ENCODE data around the gene KLK6. TPM values are rescaled to one million over a fixed set of nuclear protein-coding genes. Genes with fewer than 3 reads are reported as not detected.

Gene KLK6
- total RNA-seq, 1 donor from 2014 or later: 2.5 TPM

- Mint-ChIP-seq H3K4me3 (no peak within 1 kb of the TSS), H3K36me3 (ENCODE audit: low read depth) (no peaks in the 10 kb centered on the region), H3K9me3 (peaks cover 3% of the 10 kb centered on the region), H3K4me1 (peaks cover 8% of the 10 kb centered on the region), H3K27me3 (ENCODE audit: low read depth) (peaks cover 58% of the 10 kb centered on the region), H3K27ac (ENCODE audit: unreplicated experiment) (no peak within 1 kb of the TSS)
- no peak for TF ChIP-seq CTCF (conservative IDR thresholded peaks at IDR 0.05)
- DNase-seq (ENCODE audit: low read depth, low spot score): no peak
Measured at GRCh38 chr19:50983625-50984292, 14.4 kb upstream of the KLK6 start, which contains the start of gene KLK7. Gene KLK7 (minus strand): TSS chr19:50983917. CDS start chr19:50982399, 1,518 bp downstream.

- no peak for TF ChIP-seq CTCF (conservative IDR thresholded peaks at IDR 0.05)
- Mint-ChIP-seq H3K4me3 (no peak overlapping the region), H3K36me3 (ENCODE audit: low read depth) (no peaks in the 10 kb centered on the region), H3K9me3 (peaks cover 5% of the 10 kb centered on the region), H3K27ac (ENCODE audit: unreplicated experiment) (no peak overlapping the region), H3K27me3 (ENCODE audit: low read depth) (peaks cover 48% of the 10 kb centered on the region), H3K4me1 (peaks cover 13% of the 10 kb centered on the region)
- DNase-seq (ENCODE audit: low read depth, low spot score): no peak
Measured at GRCh38 chr19:50982186-50982585, 12.8 kb upstream of the KLK6 start.

- H3K4me1 Mint-ChIP-seq: peaks cover 13% of the 10 kb centered on the region
- H3K36me3 Mint-ChIP-seq (ENCODE audit: low read depth): no peaks in the 10 kb centered on the region
- no peak for DNase-seq (ENCODE audit: low read depth, low spot score)
- H3K27me3 Mint-ChIP-seq (ENCODE audit: low read depth): peaks cover 44% of the 10 kb centered on the region
- no peak overlapping the region for H3K27ac Mint-ChIP-seq (ENCODE audit: unreplicated experiment)
- TF ChIP-seq CTCF (conservative IDR thresholded peaks at IDR 0.05): no peak
- no peak overlapping the region for H3K4me3 Mint-ChIP-seq
- peaks cover 6% of the 10 kb centered on the region for H3K9me3 Mint-ChIP-seq
Measured at GRCh38 chr19:50981587-50982146, 12.3 kb upstream of the KLK6 start.

- Mint-ChIP-seq H3K4me3 (no peak overlapping the region), H3K4me1 (peaks cover 13% of the 10 kb centered on the region), H3K9me3 (peaks cover 6% of the 10 kb centered on the region), H3K36me3 (ENCODE audit: low read depth) (no peaks in the 10 kb centered on the region), H3K27me3 (ENCODE audit: low read depth) (peaks cover 39% of the 10 kb centered on the region), H3K27ac (ENCODE audit: unreplicated experiment) (no peak overlapping the region)
- TF ChIP-seq CTCF (conservative IDR thresholded peaks at IDR 0.05): no peak
- DNase-seq (ENCODE audit: low read depth, low spot score): no peak
Measured at GRCh38 chr19:50980208-50980607, 10.8 kb upstream of the KLK6 start.

GRCh38 chr19:50979758-50980157, 10.4 kb upstream of the KLK6 start:
- DNase-seq (ENCODE audit: low read depth, low spot score): no peak
- peaks cover 3% of the 10 kb centered on the region for H3K9me3 Mint-ChIP-seq
- TF ChIP-seq CTCF (conservative IDR thresholded peaks at IDR 0.05): no peak
- H3K27me3 Mint-ChIP-seq (ENCODE audit: low read depth): peaks cover 34% of the 10 kb centered on the region
- peak overlapping the region; percentile 12 for H3K27ac Mint-ChIP-seq (ENCODE audit: unreplicated experiment)
- H3K36me3 Mint-ChIP-seq (ENCODE audit: low read depth): no peaks in the 10 kb centered on the region
- no peak overlapping the region for H3K4me3 Mint-ChIP-seq
- peaks cover 13% of the 10 kb centered on the region for H3K4me1 Mint-ChIP-seq
